ENCODE results near the gene SIK2.

The SIK2 gene

GRCh38 chr11:111603611-111604130 is 1.4 kb downstream of the SIK2 start:
- no CpG with 5 or more reads among the region's 7 CpGs for WGBS (ENCODE audit: extremely low coverage, insufficient coverage, low lambda C conversion rate)
- Histone ChIP-seq H2AK5ac (ENCODE audit: low read length) (no peak overlapping the region), H3K4me2 (ENCODE audit: low read length) (peak overlapping the region; percentile 15), H3K56ac (ENCODE audit: low read length) (peak overlapping the region; percentile 90), H2BK15ac (replicated peaks; ENCODE audit: low read depth) (no peak overlapping the region), H4K5ac (ENCODE audit: low read length) (no peak overlapping the region), H3K79me2 (ENCODE audit: control insufficient read depth, insufficient read depth, low read length) (no peaks in the 10 kb centered on the region), H3K4ac (ENCODE audit: low read depth, low read length) (no peak overlapping the region), H4K8ac (ENCODE audit: low read depth, low read length) (no peak overlapping the region), H3K18ac (ENCODE audit: low read length) (no peak overlapping the region), H2BK5ac (ENCODE audit: low read length) (no peak overlapping the region), H3K23ac (ENCODE audit: low read length) (peak overlapping the region; percentile 67), H3K27me3 (ENCODE audit: insufficient read depth, low read length, poor library complexity) (peaks cover 3% of the 10 kb centered on the region), H2BK120ac (ENCODE audit: low read depth, low read length) (no peak overlapping the region), H3K4me1 (ENCODE audit: control insufficient read depth, low read depth, low read length) (peaks cover 5% of the 10 kb centered on the region), H3K9ac (ENCODE audit: low read length) (peak overlapping the region; percentile 87), H3K36me3 (ENCODE audit: control insufficient read depth, insufficient read depth, low read length) (no peaks in the 10 kb centered on the region), H3K4me3 (ENCODE audit: low read length) (no peak overlapping the region), H3K79me1 (ENCODE audit: low read length) (peaks cover 2% of the 10 kb centered on the region), H3K27ac (ENCODE audit: low read depth, low read length) (no peak overlapping the region)
- no peak for DNase-seq

GRCh38 chr11:111604392-111605009 is 2.3 kb downstream of the SIK2 start:
- Histone ChIP-seq H2AK5ac (ENCODE audit: low read length) (no peak overlapping the region), H2BK15ac (replicated peaks; ENCODE audit: low read depth) (no peak overlapping the region), H3K27ac (ENCODE audit: low read depth, low read length) (no peak overlapping the region), H2BK120ac (ENCODE audit: low read depth, low read length) (no peak overlapping the region), H3K18ac (ENCODE audit: low read length) (no peak overlapping the region), H2BK5ac (ENCODE audit: low read length) (no peak overlapping the region), H3K36me3 (ENCODE audit: control insufficient read depth, insufficient read depth, low read length) (no peaks in the 10 kb centered on the region), H3K9ac (ENCODE audit: low read length) (no peak overlapping the region), H3K4me1 (ENCODE audit: control insufficient read depth, low read depth, low read length) (peaks cover 5% of the 10 kb centered on the region), H4K5ac (ENCODE audit: low read length) (no peak overlapping the region), H3K79me1 (ENCODE audit: low read length) (peaks cover 2% of the 10 kb centered on the region), H3K23ac (ENCODE audit: low read length) (no peak overlapping the region), H3K27me3 (ENCODE audit: insufficient read depth, low read length, poor library complexity) (peaks cover 3% of the 10 kb centered on the region), H3K56ac (ENCODE audit: low read length) (no peak overlapping the region), H3K4me3 (ENCODE audit: low read length) (no peak overlapping the region), H3K4me2 (ENCODE audit: low read length) (no peak overlapping the region), H3K4ac (ENCODE audit: low read depth, low read length) (no peak overlapping the region), H3K79me2 (ENCODE audit: control insufficient read depth, insufficient read depth, low read length) (no peaks in the 10 kb centered on the region), H4K8ac (ENCODE audit: low read depth, low read length) (no peak overlapping the region)
- peak; percentile 67 for DNase-seq
- WGBS (ENCODE audit: extremely low coverage, insufficient coverage, low lambda C conversion rate): no CpG with 5 or more reads among the region's 9 CpGs

GRCh38 chr11:111605681-111606080 is 3.4 kb downstream of the SIK2 start:
- no peak overlapping the region for H4K5ac ChIP-seq (ENCODE audit: low read length)
- no peak overlapping the region for H2BK15ac ChIP-seq (replicated peaks; ENCODE audit: low read depth)
- H3K9ac ChIP-seq (ENCODE audit: low read length): no peak overlapping the region
- no peak overlapping the region for H3K4ac ChIP-seq (ENCODE audit: low read depth, low read length)
- H3K27ac ChIP-seq (ENCODE audit: low read depth, low read length): no peak overlapping the region
- H3K36me3 ChIP-seq (ENCODE audit: control insufficient read depth, insufficient read depth, low read length): no peaks in the 10 kb centered on the region
- H3K79me1 ChIP-seq (ENCODE audit: low read length): peaks cover 2% of the 10 kb centered on the region
- no peaks in the 10 kb centered on the region for H3K79me2 ChIP-seq (ENCODE audit: control insufficient read depth, insufficient read depth, low read length)
- H3K23ac ChIP-seq (ENCODE audit: low read length): no peak overlapping the region
- no CpG with 5 or more reads among the region's 4 CpGs for WGBS (ENCODE audit: extremely low coverage, insufficient coverage, low lambda C conversion rate)
- no peak for DNase-seq
- H3K4me2 ChIP-seq (ENCODE audit: low read length): no peak overlapping the region
- no peak overlapping the region for H4K8ac ChIP-seq (ENCODE audit: low read depth, low read length)
- peaks cover 3% of the 10 kb centered on the region for H3K27me3 ChIP-seq (ENCODE audit: insufficient read depth, low read length, poor library complexity)
- H2BK5ac ChIP-seq (ENCODE audit: low read length): no peak overlapping the region
- H3K18ac ChIP-seq (ENCODE audit: low read length): no peak overlapping the region
- H2AK5ac ChIP-seq (ENCODE audit: low read length): no peak overlapping the region
- peaks cover 5% of the 10 kb centered on the region for H3K4me1 ChIP-seq (ENCODE audit: control insufficient read depth, low read depth, low read length)
- no peak overlapping the region for H3K4me3 ChIP-seq (ENCODE audit: low read length)
- H3K56ac ChIP-seq (ENCODE audit: low read length): no peak overlapping the region
- no peak overlapping the region for H2BK120ac ChIP-seq (ENCODE audit: low read depth, low read length)

GRCh38 chr11:111606986-111607385 is 4.7 kb downstream of the SIK2 start:
- H3K36me3 ChIP-seq (ENCODE audit: control insufficient read depth, insufficient read depth, low read length): no peaks in the 10 kb centered on the region
- no peak overlapping the region for H2BK15ac ChIP-seq (replicated peaks; ENCODE audit: low read depth)
- peaks cover 3% of the 10 kb centered on the region for H3K27me3 ChIP-seq (ENCODE audit: insufficient read depth, low read length, poor library complexity)
- no peak overlapping the region for H3K9ac ChIP-seq (ENCODE audit: low read length)
- H4K8ac ChIP-seq (ENCODE audit: low read depth, low read length): no peak overlapping the region
- no peak overlapping the region for H2AK5ac ChIP-seq (ENCODE audit: low read length)
- no peak overlapping the region for H2BK5ac ChIP-seq (ENCODE audit: low read length)
- H3K4me1 ChIP-seq (ENCODE audit: control insufficient read depth, low read depth, low read length): peaks cover 5% of the 10 kb centered on the region
- DNase-seq: no peak
- H2BK120ac ChIP-seq (ENCODE audit: low read depth, low read length): no peak overlapping the region
- no peak overlapping the region for H3K4ac ChIP-seq (ENCODE audit: low read depth, low read length)
- peaks cover 2% of the 10 kb centered on the region for H3K79me1 ChIP-seq (ENCODE audit: low read length)
- H3K4me3 ChIP-seq (ENCODE audit: low read length): no peak overlapping the region
- no peak overlapping the region for H3K4me2 ChIP-seq (ENCODE audit: low read length)
- no peak overlapping the region for H3K23ac ChIP-seq (ENCODE audit: low read length)
- no peak overlapping the region for H3K27ac ChIP-seq (ENCODE audit: low read depth, low read length)
- no peak overlapping the region for H4K5ac ChIP-seq (ENCODE audit: low read length)
- no peak overlapping the region for H3K56ac ChIP-seq (ENCODE audit: low read length)
- no peaks in the 10 kb centered on the region for H3K79me2 ChIP-seq (ENCODE audit: control insufficient read depth, insufficient read depth, low read length)
- H3K18ac ChIP-seq (ENCODE audit: low read length): no peak overlapping the region

DNA sequence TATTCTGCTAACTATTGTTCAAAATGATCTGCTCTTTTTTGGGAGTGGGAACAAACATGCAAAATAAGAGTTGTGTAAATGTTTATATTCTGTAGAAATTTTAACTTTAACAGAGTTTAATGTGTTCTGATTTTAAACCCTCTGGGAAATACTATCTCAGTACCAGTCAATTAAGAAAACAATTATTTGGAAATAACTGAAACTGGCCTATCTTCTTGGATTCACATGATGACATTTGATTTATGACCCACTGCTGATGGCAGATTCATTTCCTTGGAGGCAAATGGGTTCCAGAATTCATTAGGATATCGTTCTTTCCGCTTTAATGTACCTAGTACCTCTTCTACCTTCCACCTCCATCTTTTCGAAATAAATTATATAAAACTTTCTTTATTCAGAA is 5.5 kb downstream of the SIK2 start:
- no peak overlapping the region for H4K8ac ChIP-seq (ENCODE audit: low read depth, low read length)
- no peak overlapping the region for H2BK15ac ChIP-seq (replicated peaks; ENCODE audit: low read depth)
- DNase-seq: no peak
- H3K4me2 ChIP-seq (ENCODE audit: low read length): no peak overlapping the region
- H3K36me3 ChIP-seq (ENCODE audit: control insufficient read depth, insufficient read depth, low read length): no peaks in the 10 kb centered on the region
- H2AK5ac ChIP-seq (ENCODE audit: low read length): no peak overlapping the region
- no peak overlapping the region for H3K4ac ChIP-seq (ENCODE audit: low read depth, low read length)
- peaks cover 3% of the 10 kb centered on the region for H3K27me3 ChIP-seq (ENCODE audit: insufficient read depth, low read length, poor library complexity)
- 100% methylated on average over 3 of the region's 3 CpGs for WGBS (ENCODE audit: extremely low coverage, insufficient coverage, low lambda C conversion rate)
- no peak overlapping the region for H3K27ac ChIP-seq (ENCODE audit: low read depth, low read length)
- no peak overlapping the region for H3K18ac ChIP-seq (ENCODE audit: low read length)
- H3K79me1 ChIP-seq (ENCODE audit: low read length): peaks cover 2% of the 10 kb centered on the region
- peaks cover 5% of the 10 kb centered on the region for H3K4me1 ChIP-seq (ENCODE audit: control insufficient read depth, low read depth, low read length)
- H3K79me2 ChIP-seq (ENCODE audit: control insufficient read depth, insufficient read depth, low read length): no peaks in the 10 kb centered on the region
- H3K23ac ChIP-seq (ENCODE audit: low read length): no peak overlapping the region
- H4K5ac ChIP-seq (ENCODE audit: low read length): no peak overlapping the region
- H3K56ac ChIP-seq (ENCODE audit: low read length): no peak overlapping the region
- no peak overlapping the region for H3K9ac ChIP-seq (ENCODE audit: low read length)
- no peak overlapping the region for H3K4me3 ChIP-seq (ENCODE audit: low read length)
- H2BK5ac ChIP-seq (ENCODE audit: low read length): no peak overlapping the region
- no peak overlapping the region for H2BK120ac ChIP-seq (ENCODE audit: low read depth, low read length)

- no peak overlapping the region for H3K9ac ChIP-seq (ENCODE audit: low read length)
- H3K4me3 ChIP-seq (ENCODE audit: low read length): no peak overlapping the region
- no peak overlapping the region for H2BK5ac ChIP-seq (ENCODE audit: low read length)
- H3K27ac ChIP-seq (ENCODE audit: low read depth, low read length): no peak overlapping the region
- no peaks in the 10 kb centered on the region for H3K79me1 ChIP-seq (ENCODE audit: low read length)
- no peak overlapping the region for H3K56ac ChIP-seq (ENCODE audit: low read length)
- H3K18ac ChIP-seq (ENCODE audit: low read length): no peak overlapping the region
- no peak for DNase-seq
- no peak overlapping the region for H3K23ac ChIP-seq (ENCODE audit: low read length)
- no peak overlapping the region for H4K5ac ChIP-seq (ENCODE audit: low read length)
- no peaks in the 10 kb centered on the region for H3K36me3 ChIP-seq (ENCODE audit: control insufficient read depth, insufficient read depth, low read length)
- no CpG with 5 or more reads among the region's 1 CpG for WGBS (ENCODE audit: extremely low coverage, insufficient coverage, low lambda C conversion rate)
- H3K79me2 ChIP-seq (ENCODE audit: control insufficient read depth, insufficient read depth, low read length): no peaks in the 10 kb centered on the region
- no peak overlapping the region for H2BK120ac ChIP-seq (ENCODE audit: low read depth, low read length)
- H3K4ac ChIP-seq (ENCODE audit: low read depth, low read length): no peak overlapping the region
- no peak overlapping the region for H2BK15ac ChIP-seq (replicated peaks; ENCODE audit: low read depth)
- no peaks in the 10 kb centered on the region for H3K27me3 ChIP-seq (ENCODE audit: insufficient read depth, low read length, poor library complexity)
- H3K4me1 ChIP-seq (ENCODE audit: control insufficient read depth, low read depth, low read length): no peaks in the 10 kb centered on the region
- H2AK5ac ChIP-seq (ENCODE audit: low read length): no peak overlapping the region
- no peak overlapping the region for H4K8ac ChIP-seq (ENCODE audit: low read depth, low read length)
- no peak overlapping the region for H3K4me2 ChIP-seq (ENCODE audit: low read length)
Measured at GRCh38 chr11:111612224-111612623, 10.0 kb downstream of the SIK2 start.

Measured in mesendoderm (in vitro differentiated cells).